Esophagus (tissue), 2 donors: ENCODE results near the gene FIP1L1. TPM values are rescaled to one million over a fixed set of nuclear protein-coding genes. Genes with fewer than 3 reads are reported as not detected.

Source experiments
- H3K27ac ChIP-seq, 2 donors: one replicate each; pipeline ENCODE4 v1.5.1; 2013; ENCODE audit warnings: low read depth in 2 of 2, mild to moderate bottlenecking in 2 of 2, inconsistent platforms in 1 of 2, low read length in 1 of 2, moderate library complexity in 1 of 2
- H3K27me3 ChIP-seq, 2 donors: one replicate each; pipeline ENCODE4 v1.6.1; 2013; ENCODE audit warnings: low read length in 2 of 2, control low read depth in 1 of 2, mild to moderate bottlenecking in 1 of 2; ENCODE audit not compliant: insufficient read depth in 2 of 2, control insufficient read depth in 1 of 2
- H3K36me3 ChIP-seq, 2 donors: one replicate each; pipeline ENCODE4 v1.6.1; 2013; ENCODE audit warnings: low read length in 1 of 2; ENCODE audit not compliant: control insufficient read depth in 2 of 2, insufficient read depth in 2 of 2
- H3K4me1 ChIP-seq, 2 donors: one replicate each; pipeline ENCODE4 v1.6.1; 2013; ENCODE audit warnings: low read length in 1 of 2; ENCODE audit not compliant: control insufficient read depth in 2 of 2, insufficient read depth in 2 of 2
- H3K4me3 ChIP-seq, 2 donors: one replicate each; pipeline ENCODE4 v1.5.1; 2013; ENCODE audit warnings: low read length in 2 of 2, mild to moderate bottlenecking in 2 of 2, low read depth in 1 of 2, moderate library complexity in 1 of 2
- H3K9me3 ChIP-seq, 2 donors: one replicate each; pipeline ENCODE4 v1.6.1; 2013; ENCODE audit warnings: mild to moderate bottlenecking in 2 of 2, low read depth in 1 of 2, low read length in 1 of 2, moderate library complexity in 1 of 2; ENCODE audit not compliant: control insufficient read depth in 2 of 2, insufficient read depth in 1 of 2
- WGBS, 2 donors: extraction: QIAGEN DNeasy Blood & Tissue Kit; methylation state at CpG; one replicate each; pipeline ENCODE4 v1.1.7; 2013; 5-methylcytosine and 5-hydroxymethylcytosine counted together
- polyA plus RNA-seq, 2 donors: library from polyadenylated mRNA; stranded (reverse); fragments of 200-250 nt; gene quantifications; one replicate each; pipeline ENCODE4 v1.2.3, GENCODE V29; 2013
- donor health status: healthy with polysubstance abuse.
- donor health status: Bipolar disorder and iron deficiency.

FIP1L1 gene
- polyA plus RNA-seq, 2 donors: 17.8 to 22.3 TPM

DNA sequence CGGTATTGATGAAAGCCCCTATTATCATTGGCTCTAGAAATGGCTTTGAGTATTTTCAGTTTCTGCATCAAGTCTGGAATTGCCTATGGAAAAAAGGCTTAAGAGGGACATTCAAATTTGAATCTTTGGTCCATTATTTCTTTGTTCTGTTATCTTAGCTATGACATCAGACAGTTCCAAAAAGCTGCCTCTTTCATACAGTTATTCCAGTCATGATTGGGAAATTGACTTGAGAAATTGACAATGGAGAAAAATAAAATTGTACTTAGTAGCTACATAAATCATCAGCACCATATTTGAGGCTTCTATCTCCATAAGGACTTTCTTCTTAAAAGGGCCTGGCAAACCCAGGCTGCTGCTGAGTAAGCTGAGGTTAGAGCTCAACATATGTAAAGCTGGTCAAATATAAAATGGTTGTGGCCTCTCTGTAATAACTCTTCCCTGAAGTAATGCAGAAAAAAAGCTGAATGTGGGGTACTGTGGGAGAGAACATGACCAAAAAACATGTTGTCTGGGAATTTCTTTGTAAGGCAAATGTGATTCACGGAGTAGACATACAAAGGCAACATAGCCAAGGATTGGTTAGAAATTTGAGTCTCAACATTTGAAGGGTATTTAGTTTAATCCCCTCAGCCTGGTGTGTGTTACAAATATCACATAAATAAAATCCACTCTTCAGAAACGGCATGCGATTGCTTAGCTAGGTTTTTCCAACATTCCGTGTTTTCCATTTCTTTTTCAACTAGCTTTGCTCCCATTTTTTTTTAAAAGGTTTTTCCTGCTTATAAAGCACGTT is 112.9 kb downstream of the FIP1L1 start:
- peaks cover 0 to 3% of the 10 kb centered on the region in 2 donors for H3K4me1 ChIP-seq
- H3K9me3 ChIP-seq: no peaks in the 10 kb centered on the region
- peaks cover 0 to 6% of the 10 kb centered on the region in 2 donors for H3K36me3 ChIP-seq
- H3K4me3 ChIP-seq: no peak overlapping the region
- 63 to 66% methylated on average over 6 of the region's 6 CpGs for WGBS, 2 donors
- H3K27me3 ChIP-seq: no peaks in the 10 kb centered on the region
- peak overlapping the region in 1 of 2 donors; percentile 64 for H3K27ac ChIP-seq

DNA sequence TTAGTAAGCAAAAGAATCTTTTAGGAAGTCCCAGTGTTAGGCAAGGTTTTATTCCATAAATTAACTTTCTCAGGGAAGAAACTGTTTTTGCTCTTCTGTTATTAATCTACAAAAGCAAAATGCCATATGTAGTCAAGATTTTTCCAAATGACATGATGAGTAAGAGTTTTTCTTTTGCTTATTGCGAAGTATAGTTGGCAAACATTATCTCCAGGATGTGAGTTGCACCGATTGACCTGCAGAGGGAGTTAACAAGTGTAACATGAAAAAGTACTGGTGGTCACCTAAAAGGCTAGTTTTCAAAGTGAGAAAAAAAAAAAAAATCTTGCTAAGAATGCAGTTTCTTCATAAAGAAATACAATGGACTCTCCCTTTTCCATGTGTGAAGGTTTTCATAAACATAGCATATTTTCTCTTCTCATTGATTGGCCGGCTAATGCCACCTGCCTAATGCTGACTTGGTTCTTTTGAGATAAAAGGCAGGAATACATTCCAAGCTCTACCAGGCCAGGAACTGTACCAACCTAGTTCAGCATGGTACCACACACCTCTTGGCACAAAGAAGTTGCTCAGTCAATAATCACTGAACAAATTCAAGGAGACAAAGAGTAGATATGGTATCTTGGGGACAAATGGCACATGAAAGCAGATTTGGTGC is 113.7 kb downstream of the FIP1L1 start:
- Histone ChIP-seq H3K36me3 (peaks cover 0 to 11% of the 10 kb centered on the region in 2 donors), H3K27me3 (no peaks in the 10 kb centered on the region), H3K9me3 (no peaks in the 10 kb centered on the region), H3K27ac (no peak overlapping the region), H3K4me1 (peaks cover 0 to 1% of the 10 kb centered on the region in 2 donors), H3K4me3 (no peak overlapping the region)
- WGBS, 2 donors: 39 to 40% methylated on average over 3 of the region's 3 CpGs

DNA sequence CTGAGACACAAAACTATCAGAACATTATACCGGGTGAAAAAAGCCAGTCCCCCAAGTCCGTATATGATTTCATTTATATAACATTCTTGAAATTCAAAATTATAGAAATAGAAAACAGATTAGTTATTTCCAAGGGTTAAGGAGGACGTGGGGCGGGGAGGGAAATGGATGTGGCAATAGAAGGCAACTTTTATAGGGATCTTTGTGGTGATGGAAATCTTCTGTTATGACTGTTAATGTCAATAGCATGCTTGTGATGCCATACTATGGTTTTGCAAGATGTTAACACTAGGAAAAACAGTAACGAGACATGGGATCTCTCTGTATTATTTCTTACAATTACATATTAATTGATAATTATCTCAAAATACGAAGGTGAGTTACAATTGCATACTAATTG is 117.4 kb downstream of the FIP1L1 start:
- Histone ChIP-seq H3K4me3 (no peak overlapping the region), H3K36me3 (peaks cover 0 to 11% of the 10 kb centered on the region in 2 donors), H3K27ac (no peak overlapping the region), H3K9me3 (no peaks in the 10 kb centered on the region), H3K4me1 (peaks cover 0 to 3% of the 10 kb centered on the region in 2 donors), H3K27me3 (no peaks in the 10 kb centered on the region)
- 93 to 95% methylated on average over 6 of the region's 6 CpGs for WGBS, 2 donors

DNA sequence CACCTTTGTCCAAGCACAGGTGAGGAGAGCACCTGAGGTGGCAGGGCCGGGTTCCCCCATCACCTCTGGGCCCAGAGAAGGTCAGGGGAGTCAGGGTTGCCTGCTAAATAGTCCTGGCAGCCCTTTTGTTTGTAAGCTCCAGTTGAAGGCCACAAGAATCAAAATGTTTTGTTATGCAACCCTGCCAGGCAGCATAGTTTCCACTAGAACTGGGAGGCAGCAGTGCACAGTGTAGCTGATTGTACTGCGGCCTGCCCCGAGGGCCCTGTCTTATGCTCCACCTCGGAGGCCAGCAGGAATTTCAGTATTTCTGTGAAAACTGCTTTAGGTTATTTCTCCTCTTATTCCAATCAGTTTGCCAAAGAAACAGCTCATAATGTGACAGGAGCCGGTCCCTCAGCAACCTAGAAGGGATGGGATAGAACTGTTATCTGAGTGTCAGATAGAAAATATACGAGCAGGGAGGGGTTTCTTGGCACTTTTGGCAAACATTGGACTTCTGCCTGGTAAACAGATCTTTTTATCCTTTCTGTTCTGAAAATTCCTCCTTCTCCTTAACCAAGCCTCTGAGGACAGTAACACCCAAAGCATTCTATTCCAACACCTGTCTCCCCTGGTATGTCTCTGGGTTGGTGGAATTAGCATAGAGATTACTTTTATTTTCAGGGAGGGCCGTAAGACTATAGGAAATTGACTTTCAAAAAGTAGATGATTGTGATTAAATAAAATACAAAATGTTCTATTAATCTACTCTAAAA is 120.2 kb downstream of the FIP1L1 start:
- Histone ChIP-seq H3K27me3 (no peaks in the 10 kb centered on the region), H3K36me3 (peaks cover 0 to 11% of the 10 kb centered on the region in 2 donors), H3K4me3 (no peak overlapping the region), H3K4me1 (peaks cover 0 to 3% of the 10 kb centered on the region in 2 donors), H3K9me3 (no peaks in the 10 kb centered on the region), H3K27ac (no peak overlapping the region)
- WGBS, 2 donors: 56 to 65% methylated on average over 7 of the region's 7 CpGs

DNA sequence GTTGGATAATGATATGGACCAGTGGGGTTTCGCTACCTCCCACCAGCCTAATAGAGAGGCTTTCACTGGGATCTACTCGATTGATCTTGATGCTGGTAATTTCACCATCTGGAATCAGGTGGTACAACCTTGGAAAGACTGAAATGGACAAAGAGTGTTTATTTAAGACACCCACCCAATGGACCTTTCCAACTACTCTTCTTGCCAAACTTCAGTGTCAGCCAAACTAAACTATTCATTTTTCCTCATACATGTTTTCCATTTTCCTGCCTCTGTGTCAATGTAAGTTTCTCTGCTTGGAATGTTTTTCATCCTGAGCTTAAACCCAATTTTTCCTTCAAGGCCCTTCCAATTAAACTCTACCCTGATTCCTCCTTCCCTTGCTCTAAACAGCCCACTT is 121.3 kb downstream of the FIP1L1 start:
- 82 to 89% methylated on average over 2 of the region's 2 CpGs for WGBS, 2 donors
- Histone ChIP-seq H3K36me3 (peaks cover 0 to 7% of the 10 kb centered on the region in 2 donors), H3K4me1 (peaks cover 0 to 3% of the 10 kb centered on the region in 2 donors), H3K4me3 (no peak overlapping the region), H3K9me3 (no peaks in the 10 kb centered on the region), H3K27me3 (no peaks in the 10 kb centered on the region), H3K27ac (peak overlapping the region in 1 of 2 donors; percentile 26)

DNA sequence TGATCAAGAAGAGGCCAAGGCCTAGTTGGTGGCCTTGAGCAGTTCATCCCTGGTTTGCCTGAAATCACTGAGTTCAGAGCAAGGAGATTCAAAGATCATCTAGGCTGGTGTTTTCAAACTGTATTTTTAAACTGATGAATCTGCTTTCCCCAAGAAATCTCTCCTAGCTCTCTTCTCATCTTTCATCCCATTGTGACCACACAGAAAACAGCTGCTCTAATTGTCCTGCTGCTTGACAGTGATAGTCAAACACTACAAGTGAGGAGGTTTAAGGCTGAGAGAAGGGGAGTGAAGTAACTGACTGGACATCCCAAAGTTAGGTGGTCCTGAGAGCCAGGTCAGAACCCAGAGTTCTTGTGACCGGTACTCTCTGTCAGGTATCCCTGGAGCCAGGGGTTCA is 122.3 kb downstream of the FIP1L1 start:
- no peak overlapping the region for H3K4me3 ChIP-seq
- no peaks in the 10 kb centered on the region for H3K9me3 ChIP-seq
- peaks cover 0 to 7% of the 10 kb centered on the region in 2 donors for H3K36me3 ChIP-seq
- peaks cover 0 to 3% of the 10 kb centered on the region in 2 donors for H3K4me1 ChIP-seq
- H3K27ac ChIP-seq: no peak overlapping the region
- 93 to 98% methylated on average over 1 of the region's 1 CpG for WGBS, 2 donors
- no peaks in the 10 kb centered on the region for H3K27me3 ChIP-seq

DNA sequence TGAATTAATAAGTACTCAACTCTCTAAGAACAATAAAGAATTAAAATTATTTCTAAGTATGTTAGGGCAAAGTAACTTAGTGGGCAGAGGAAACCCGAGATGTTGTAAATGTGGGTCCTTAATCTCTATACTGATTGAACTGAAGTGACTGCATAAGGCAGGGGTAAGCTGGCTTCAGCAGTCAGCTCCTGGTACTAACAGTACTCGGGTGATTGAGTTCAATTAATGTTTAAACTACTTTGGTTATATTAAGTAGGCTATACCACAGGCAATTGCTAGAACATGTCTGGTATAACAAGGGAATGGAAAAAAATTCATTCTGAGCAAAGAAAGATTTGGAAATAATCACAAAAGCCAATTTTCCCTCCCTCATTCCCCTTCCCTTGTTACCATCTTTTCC is 123.1 kb downstream of the FIP1L1 start:
- Histone ChIP-seq H3K4me1 (peaks cover 0 to 3% of the 10 kb centered on the region in 2 donors), H3K9me3 (no peaks in the 10 kb centered on the region), H3K27me3 (no peaks in the 10 kb centered on the region), H3K4me3 (no peak overlapping the region), H3K27ac (no peak overlapping the region), H3K36me3 (peaks cover 0 to 7% of the 10 kb centered on the region in 2 donors)
- 90 to 94% methylated on average over 2 of the region's 2 CpGs for WGBS, 2 donors

DNA sequence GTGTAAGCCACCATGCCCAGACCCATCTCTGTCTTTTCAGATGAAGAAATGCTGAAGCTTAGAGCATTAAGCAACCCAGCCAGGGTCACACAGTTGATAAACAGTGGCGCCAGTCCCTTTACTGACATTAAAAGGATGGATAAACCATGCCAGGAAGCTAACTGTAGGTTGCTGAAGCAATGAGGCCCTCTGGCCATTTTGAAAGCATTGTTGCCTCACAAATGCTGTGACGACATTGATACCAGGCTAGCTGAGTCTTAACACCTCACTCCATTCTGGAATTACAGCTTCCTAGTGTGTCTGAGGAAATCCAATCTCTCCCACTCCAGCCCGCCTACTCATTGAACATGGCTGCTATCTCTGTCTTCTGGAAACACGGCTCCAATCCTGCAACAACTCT is 124.1 kb downstream of the FIP1L1 start:
- Histone ChIP-seq H3K4me1 (no peaks in the 10 kb centered on the region), H3K4me3 (no peak overlapping the region), H3K27me3 (no peaks in the 10 kb centered on the region), H3K9me3 (no peaks in the 10 kb centered on the region), H3K36me3 (no peaks in the 10 kb centered on the region), H3K27ac (no peak overlapping the region)
- 90 to 94% methylated on average over 4 of the region's 4 CpGs for WGBS, 2 donors

DNA sequence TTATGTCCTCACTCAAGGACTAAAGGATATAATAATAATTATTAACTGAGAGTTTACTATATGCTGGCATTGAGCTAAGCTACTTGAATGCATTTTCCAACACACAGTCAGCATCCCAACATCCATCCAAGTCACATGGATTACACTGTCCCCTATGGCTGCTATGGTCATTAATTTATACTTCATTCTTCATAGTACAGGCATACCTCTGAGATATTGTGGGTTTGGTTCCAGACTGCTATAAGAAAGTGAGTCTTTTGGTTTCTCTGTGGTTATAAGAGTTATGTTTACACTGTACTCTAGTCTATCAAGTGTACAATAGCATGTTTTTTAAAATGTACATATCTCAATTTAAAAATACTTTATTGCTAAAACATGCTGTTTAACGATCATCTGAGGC is 124.7 kb downstream of the FIP1L1 start:
- Histone ChIP-seq H3K27me3 (no peaks in the 10 kb centered on the region), H3K36me3 (no peaks in the 10 kb centered on the region), H3K9me3 (no peaks in the 10 kb centered on the region), H3K27ac (no peak overlapping the region), H3K4me1 (no peaks in the 10 kb centered on the region), H3K4me3 (no peak overlapping the region)
- WGBS, 2 donors: 88 to 89% methylated on average over 1 of the region's 1 CpG
